PC-3 (cell line): ENCODE data around the gene CLASP2.

Experiments used
- CTCF ChIP-seq: fragments of 300-600 bp; sonication (generic); conservative IDR thresholded peaks from 2 replicates; pipeline ENCODE4 v1.5.1; 2017; ENCODE audit warnings: antibody characterized with exemption, low read depth, mild to moderate bottlenecking, low read length
- EZH2 ChIP-seq: fragments of 300-600 bp; sonication (generic); IDR thresholded peaks from one replicate; pipeline ENCODE4 v1.6.1; 2017; ENCODE audit warnings: antibody characterized with exemption, mild to moderate bottlenecking, low read length; ENCODE audit not compliant: unreplicated experiment
- EZH2phosphoT487 ChIP-seq: fragments of 300-600 bp; sonication (generic); IDR thresholded peaks from 2 replicates; pipeline ENCODE4 v1.6.1; 2018; ENCODE audit warnings: mild to moderate bottlenecking, antibody characterized with exemption, low read length, borderline replicate concordance

- TF ChIP-seq CTCF: no peak
- TF ChIP-seq EZH2phosphoT487: no peak
- TF ChIP-seq EZH2: no peak
These were observed 13.2 kb downstream of the CLASP2 start for GRCh38 chr3:33704891-33705290.
